Endothelial cell of umbilical vein (primary cell): ENCODE results near the gene HAPLN2. TPM values are rescaled to one million over a fixed set of nuclear protein-coding genes. Genes with fewer than 3 reads are reported as not detected.
A peak's percentile ranks its signal among the peaks of the same experiment; 100 is the strongest.

Experiments
- BruUV-seq: library from RNA; stranded (reverse); fragments of 400-500 nt; replicated peaks from 2 replicates; lab custom pipeline; 2021; lab: Mats Ljungman, UMichigan
- CTCF ChIA-PET: fragments of 300-600, 350-600 bp; sonication (Branson Sonifier 250); formaldehyde crosslinking; loops from one replicate; lab custom pipeline; 2021; ENCODE audit warnings: antibody characterized with exemption, inconsistent platforms; lab: Charles Lee
- POLR2A ChIA-PET: fragments of 300-600, 350-600 bp; sonication (Branson Sonifier 250); formaldehyde crosslinking; loops from one replicate; lab custom pipeline; 2021; ENCODE audit warnings: antibody characterized with exemption, inconsistent platforms; lab: Charles Lee
- DNase-seq: peaks from one replicate; pipeline ENCODE4 v3.0.0-alpha.2; 2011; ENCODE audit warnings: low read depth, low spot score
- FAIRE-seq: peaks from 2 replicates; lab custom pipeline; 2011; peaks lifted over from hg19 to GRCh38; lab: Jason Lieb, UNC
- H2AFZ ChIP-seq: 2 replicates; pipeline ENCODE4 v1.6.0; 2012; ENCODE audit warnings: low read depth, low read length, control low read depth, inconsistent platforms
- H3K27ac ChIP-seq: 2 replicates; pipeline ENCODE4 v1.5.1; 2011; ENCODE audit warnings: low read depth, mild to moderate bottlenecking, control low read depth, low read length, moderate library complexity; ENCODE audit not compliant: insufficient read depth
- H3K27me3 ChIP-seq, 2 experiments: 2 replicates each; pipeline versions ENCODE4 v1.6.0 to v1.6.1; 2011; ENCODE audit warnings: low read length in 2 of 2, mixed read lengths in 1 of 2; ENCODE audit not compliant: control insufficient read depth in 2 of 2, insufficient read depth in 2 of 2
- H3K36me3 ChIP-seq, 2 experiments: 2 replicates in 1 of 2; 3 replicates in 1 of 2; pipeline ENCODE4 v1.5.1; 2011; ENCODE audit warnings: low read length in 2 of 2, mild to moderate bottlenecking in 1 of 2, moderate library complexity in 1 of 2; ENCODE audit not compliant: control insufficient read depth in 2 of 2, insufficient read depth in 2 of 2; ENCODE audit errors: extremely low read depth in 1 of 2
- H3K4me1 ChIP-seq: 3 replicates; pipeline ENCODE4 v1.5.1; 2011; ENCODE audit warnings: mild to moderate bottlenecking, low read length; ENCODE audit not compliant: control insufficient read depth, insufficient read depth; ENCODE audit errors: extremely low read depth
- H3K4me2 ChIP-seq: 2 replicates; pipeline ENCODE4 v1.6.1; 2011; ENCODE audit warnings: low read length, control low read depth, mixed read lengths; ENCODE audit not compliant: insufficient read depth
- H3K4me3 ChIP-seq, 3 experiments: fragments of 200-600 bp in 1 of 3; sonication (generic), shearing (Covaris generic) in 1 of 3; replicated peaks in 1 of 3; 2 replicates each; pipeline ENCODE4 v1.5.1; 2011 to 2016; ENCODE audit warnings: control low read depth in 3 of 3, low read length in 3 of 3, mild to moderate bottlenecking in 2 of 3, inconsistent platforms in 1 of 3, low read depth in 1 of 3, moderate library complexity in 1 of 3; ENCODE audit not compliant: insufficient read depth in 1 of 3
- H3K79me2 ChIP-seq: 2 replicates; pipeline ENCODE4 v1.6.0; 2012; ENCODE audit warnings: low read length, inconsistent platforms; ENCODE audit not compliant: control insufficient read depth, insufficient read depth
- H3K9ac ChIP-seq: replicated peaks from 2 replicates; pipeline ENCODE3; 2011; ENCODE audit warnings: low read length, control low read depth; ENCODE audit not compliant: insufficient read depth; ENCODE audit errors: extremely low read depth
- H3K9me1 ChIP-seq: replicated peaks from 3 replicates; pipeline ENCODE4 v1.6.0; 2011; ENCODE audit warnings: mild to moderate bottlenecking, low read length; ENCODE audit not compliant: control insufficient read depth, insufficient read depth; ENCODE audit errors: extremely low read depth
- H3K9me3 ChIP-seq: replicated peaks from 2 replicates; pipeline ENCODE4 v1.5.1; 2012; ENCODE audit warnings: low read length, inconsistent platforms; ENCODE audit not compliant: control insufficient read depth, insufficient read depth
- H4K20me1 ChIP-seq: replicated peaks from 2 replicates; pipeline ENCODE3; 2011; ENCODE audit warnings: mild to moderate bottlenecking, low read length; ENCODE audit not compliant: control insufficient read depth, insufficient read depth; ENCODE audit errors: extremely low read depth
- CTCF ChIP-seq, 2 donors: IDR thresholded peaks; 1 replicate in 1 of 2; 2 replicates in 1 of 2; pipeline ENCODE4 v1.5.1; 2011; ENCODE audit warnings: low read length in 2 of 2, mild to moderate bottlenecking in 2 of 2, moderate library complexity in 2 of 2, control low read depth in 1 of 2, inconsistent platforms in 1 of 2, low read depth in 1 of 2; ENCODE audit not compliant: insufficient read depth in 1 of 2; ENCODE audit errors: extremely low read depth in 1 of 2
- EZH2 ChIP-seq: IDR thresholded peaks from 2 replicates; pipeline ENCODE4 v1.6.1; 2012; ENCODE audit warnings: borderline replicate concordance, low read depth, mild to moderate bottlenecking, moderate library complexity, low read length, inconsistent platforms; ENCODE audit not compliant: severe bottlenecking
- FOS ChIP-seq: IDR thresholded peaks from 2 replicates; pipeline ENCODE4 v1.6.1; 2011; ENCODE audit warnings: mild to moderate bottlenecking, low read length, moderate library complexity, borderline replicate concordance; ENCODE audit not compliant: insufficient read depth
- GATA2 ChIP-seq: IDR thresholded peaks from 2 replicates; pipeline ENCODE4 v1.7.0; 2011; ENCODE audit warnings: low read depth, mild to moderate bottlenecking, moderate library complexity, mixed read lengths, low read length; ENCODE audit not compliant: insufficient read length, insufficient read depth
- JUN ChIP-seq: IDR thresholded peaks from 2 replicates; pipeline ENCODE4 v1.6.1; 2011; ENCODE audit warnings: borderline replicate concordance, low read depth; ENCODE audit not compliant: insufficient read length, insufficient read depth
- MAX ChIP-seq: IDR thresholded peaks from 2 replicates; pipeline ENCODE4 v1.6.1; 2011; ENCODE audit not compliant: insufficient read depth, insufficient read length
- MYC ChIP-seq: IDR thresholded peaks from one replicate; pipeline ENCODE4 v1.6.1; 2011; ENCODE audit warnings: mild to moderate bottlenecking, low read depth, low read length
- POLR2A ChIP-seq: IDR thresholded peaks from 2 replicates; pipeline ENCODE4 v1.6.1; 2012; ENCODE audit warnings: low read depth, mild to moderate bottlenecking, control low read depth, low read length
- POLR2AphosphoS5 ChIP-seq: IDR thresholded peaks from 2 replicates; pipeline ENCODE4 v1.6.1; 2012; ENCODE audit warnings: low read depth, mild to moderate bottlenecking, control low read depth, low read length, moderate library complexity; ENCODE audit not compliant: insufficient read depth
- dilution Hi-C: fragments of 300-500 bp; cut with MboI; formaldehyde crosslinking; loops from one replicate; pipeline ENCODE4 v1.15.0; 2019; ENCODE audit warnings: low sequenced_read_pairs; ENCODE audit not compliant: extremely low pct_ligation_motif_present
- intact Hi-C: fragments of 100-400 bp; cut with micrococcal nuclease; formaldehyde crosslinking; loops from one replicate; pipeline ENCODE4 v1.10.0; 2022
- polyA plus RNA-seq, 4 experiments: library from polyadenylated mRNA; depleted of rRNA in 3 of 4; stranded (reverse) in 3 of 4; unstranded in 1 of 4; fragments of >200 nt; gene quantifications; 2 replicates each; pipeline versions ENCODE4 v1.2.1 to v1.2.3, GENCODE V29; 2011 to 2012; ENCODE audit warnings: missing spikeins in 1 of 4
- total RNA-seq: library from RNA; stranded (reverse); gene quantifications from 2 replicates; pipeline ENCODE4 v1.2.3, GENCODE V29; 2021

The HAPLN2 gene
- total and polyA plus RNA-seq, 2 donors (not counting 3 experiments of a cell fraction or from before 2014, with no cell fraction given): not detected

- TF ChIP-seq MAX (no peak), POLR2A (no peak), EZH2 (no peak), MYC (no peak)
- Histone ChIP-seq H3K9me1 (no peaks in the 10 kb centered on the region), H3K27me3 (peaks cover 9 to 14% of the 10 kb centered on the region in 2 experiments), H3K9me3 (no peaks in the 10 kb centered on the region), H3K27ac (no peak overlapping the region), H3K9ac (no peak overlapping the region), H3K4me1 (peaks cover 8% of the 10 kb centered on the region), H2AFZ (no peak overlapping the region), H4K20me1 (no peaks in the 10 kb centered on the region), H3K4me3 (no peak overlapping the region), H3K4me2 (no peak overlapping the region), H3K36me3 (no peaks in the 10 kb centered on the region), H3K79me2 (no peaks in the 10 kb centered on the region)
- FAIRE-seq (no peak), DNase-seq (no peak)
- intact Hi-C loops (no loop called here), dilution Hi-C loops (no loop called here)
- no TSS peak for BruUV-seq
- CTCF ChIA-PET: interaction anchor here (0.9 to 4.4 kb wide), 11 partner anchors 8 to 227 kb away, joined by 3 to 27 read pairs (median 6); partner anchors contain the start of gene GPATCH4
- POLR2A ChIA-PET: interaction anchor here (1.0 kb wide), 1 partner anchor 11 kb away, joined by 3 read pairs; the partner anchor contains the start of gene GPATCH4
These were observed 6.5 kb upstream of the HAPLN2 start for GRCh38 chr1:156612666-156613065.

DNA sequence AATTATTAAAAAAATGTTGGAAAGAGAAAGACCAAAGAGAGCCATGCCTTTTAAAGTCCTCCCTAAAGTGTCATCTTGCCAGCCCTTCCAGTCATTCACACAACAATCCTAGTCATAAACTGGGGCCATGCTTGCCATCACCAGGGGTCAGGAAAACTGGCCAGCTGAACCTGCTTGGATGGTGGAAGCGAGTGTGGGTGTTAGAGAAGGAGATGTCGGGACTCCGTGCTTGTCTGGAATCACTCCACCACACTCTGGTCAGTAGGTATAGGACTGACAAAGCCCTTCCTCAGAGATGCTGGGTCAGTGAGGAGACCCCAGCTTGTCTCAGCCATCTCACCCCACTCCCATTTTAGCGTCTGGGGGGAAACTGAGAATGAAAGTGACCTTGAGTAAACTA is 3.3 kb upstream of the HAPLN2 start:
- no peaks in the 10 kb centered on the region for H3K79me2 ChIP-seq
- H3K4me2 ChIP-seq: peak overlapping the region; percentile 20
- H2AFZ ChIP-seq: no peak overlapping the region
- no TSS peak for BruUV-seq
- H3K9ac ChIP-seq: no peak overlapping the region
- no peak for DNase-seq
- no peaks in the 10 kb centered on the region for H3K9me1 ChIP-seq
- FAIRE-seq: no peak
- H3K4me3 ChIP-seq: no peak overlapping the region
- H3K36me3 ChIP-seq: no peaks in the 10 kb centered on the region
- intact Hi-C loops (no loop called here), dilution Hi-C loops (no loop called here)
- no peak for TF ChIP-seq MAX
- TF ChIP-seq EZH2: no peak
- TF ChIP-seq GATA2: no peak
- TF ChIP-seq POLR2A: no peak
- TF ChIP-seq JUN: no peak
- no peak for TF ChIP-seq POLR2AphosphoS5
- TF ChIP-seq MYC: no peak
- no peak for TF ChIP-seq FOS
- no peak for TF ChIP-seq CTCF (IDR thresholded peaks at IDR 0.05; ENCODE audit: extremely low read depth in 1 of 2, insufficient read depth in 1 of 2, low read depth in 1 of 2, low read length in 2 of 2)
- peaks cover 8% of the 10 kb centered on the region for H3K4me1 ChIP-seq
- no peak overlapping the region for H3K27ac ChIP-seq
- H3K27me3 ChIP-seq: peaks cover 27 to 30% of the 10 kb centered on the region in 2 experiments
- H4K20me1 ChIP-seq: no peaks in the 10 kb centered on the region
- CTCF ChIA-PET: interaction anchor here (1.0 to 1.4 kb wide), 2 partner anchors 11 to 230 kb away, joined by 3 to 4 read pairs; no protein-coding TSS in a partner anchor
- POLR2A ChIA-PET: no interaction called here
- H3K9me3 ChIP-seq: no peaks in the 10 kb centered on the region
